A549 (cell line): Measurements from ENCODE around the gene CTNNAL1.
A peak's percentile ranks its signal among the peaks of the same experiment; 100 is the strongest.

Source experiments
- CTCF ChIP-seq: fragments of >200 bp; sonication (Bioruptor Twin); formaldehyde crosslinking; IDR thresholded peaks from 3 replicates; pipeline ENCODE4 v1.5.1; 2016
- E2F6 ChIP-seq: IDR thresholded peaks from 2 replicates; pipeline ENCODE4 v1.6.1; 2012; ENCODE audit warnings: low read depth, borderline replicate concordance
- FOXS1 ChIP-seq: fragments of 250-450 bp; sonication (Bioruptor Pico); IDR thresholded peaks from 2 replicates; pipeline ENCODE4 v1.5.0; 2020; ENCODE audit warnings: mild to moderate bottlenecking, moderate library complexity
- HOXB5 ChIP-seq: fragments of 250-450 bp; sonication (Bioruptor Pico); IDR thresholded peaks from 2 replicates; pipeline ENCODE4 v1.5.0; 2020; ENCODE audit warnings: mild to moderate bottlenecking, moderate library complexity
- JUNB ChIP-seq: fragments of >200 bp; sonication (Bioruptor Twin); formaldehyde crosslinking; IDR thresholded peaks from 2 replicates; pipeline ENCODE4 v1.6.1; 2016
- MYC ChIP-seq: IDR thresholded peaks from 2 replicates; pipeline ENCODE4 v1.6.1; 2012; ENCODE audit warnings: mild to moderate bottlenecking, inconsistent platforms, low read length, improper control_type of control experiment, borderline replicate concordance
- POLR2A ChIP-seq: IDR thresholded peaks from 2 replicates; pipeline ENCODE4 v1.6.1; 2012; ENCODE audit warnings: mild to moderate bottlenecking, low read length
- POLR2AphosphoS2 ChIP-seq: conservative IDR thresholded peaks from 2 replicates; pipeline ENCODE4 v1.6.1; 2012; ENCODE audit warnings: low read length, improper control_type of control experiment, inconsistent platforms
- RAD21 ChIP-seq, 2 experiments: fragments of >200 bp in 1 of 2; sonication (Bioruptor Twin) in 1 of 2; formaldehyde crosslinking in 1 of 2; IDR thresholded peaks in 1 of 2; conservative IDR thresholded peaks in 1 of 2; 2 replicates in 1 of 2; 3 replicates in 1 of 2; pipeline ENCODE4 v1.6.1; 2012 to 2018; ENCODE audit warnings: inconsistent platforms in 1 of 2
- USF2 ChIP-seq: fragments of 450-650 bp; IDR thresholded peaks from 2 replicates; pipeline ENCODE4 v1.6.1; 2014; ENCODE audit warnings: antibody characterized with exemption

GRCh38 chr9:108953983-108954574 is 59.2 kb downstream of the CTNNAL1 start:
- no peak for TF ChIP-seq JUNB
- TF ChIP-seq CTCF, result peak; percentile 77
- no peak for TF ChIP-seq USF2
- TF ChIP-seq POLR2A, result no peak
- TF ChIP-seq POLR2AphosphoS2, result no peak
- TF ChIP-seq FOXS1 (CRISPR knock-in tag), result no peak
- peak; percentile 56 to 62 for TF ChIP-seq RAD21 (conservative IDR thresholded peaks at IDR 0.05 in 1 of 2, IDR thresholded peaks at IDR 0.05 in 1 of 2)
- TF ChIP-seq HOXB5 (CRISPR knock-in tag), result no peak
- TF ChIP-seq MYC, result no peak
- TF ChIP-seq E2F6, result no peak
